Transverse colon (tissue), 4 donors: ENCODE results near the gene OR9A4.

Source experiments
- CTCF ChIP-seq, 5 experiments: fragments of 200-600 bp in 3 of 5; fragments of 450-650 bp in 2 of 5; sonication (generic) in 3 of 5; IDR thresholded peaks; 1 replicate in 2 of 5; 2 replicates in 3 of 5; pipeline ENCODE4 v1.5.1; 2016 to 2017; ENCODE audit warnings: antibody characterized with exemption in 5 of 5, inconsistent platforms in 3 of 5, mild to moderate bottlenecking in 2 of 5, moderate library complexity in 1 of 5
- POLR2A ChIP-seq: fragments of 450-650 bp; IDR thresholded peaks from one replicate; pipeline ENCODE4 v1.6.1; 2016; ENCODE audit warnings: antibody characterized with exemption, mild to moderate bottlenecking, moderate library complexity
- POLR2AphosphoS5 ChIP-seq, 3 donors: sonication (generic); formaldehyde crosslinking; IDR thresholded peaks; one replicate each; pipeline ENCODE4 v1.6.1; 2016; ENCODE audit warnings: antibody characterized with exemption in 3 of 3

- TF ChIP-seq CTCF (IDR thresholded peaks at IDR 0.05) (no peak), POLR2A (no peak), POLR2AphosphoS5 (IDR thresholded peaks at IDR 0.05) (no peak)
These were observed 26.9 kb upstream of the OR9A4 start for GRCh38 chr7:141889321-141889720.
